HepG2 (cell line): Measurements from ENCODE around the gene GLIS1. TPM values are rescaled to one million over a fixed set of nuclear protein-coding genes. Genes with fewer than 3 reads are reported as not detected.

Source experiments
- ATAC-seq: fragments of 200-7000 bp; cut with Tn5 transposase; 3 replicates; pipeline ENCODE4 v1.9.1; 2020; ENCODE audit warnings: mild to moderate bottlenecking, moderate library complexity
- BruUV-seq: library from RNA; stranded (reverse); fragments of 400-500 nt; replicated peaks from 2 replicates; lab custom pipeline; 2021; lab: Mats Ljungman, UMichigan
- CTCF ChIA-PET: fragments of 300-600 bp; formaldehyde crosslinking; extraction: SDS; loops from one replicate; lab custom pipeline; 2021; ENCODE audit warnings: low total read pairs, inconsistent platforms, low intra/inter-chr PET ratio; lab: Yijun Ruan, JAX
- POLR2A ChIA-PET: fragments of 350-600 bp; sonication (Branson Sonifier 250); formaldehyde crosslinking; loops from one replicate; lab custom pipeline; 2020; ENCODE audit warnings: antibody characterized with exemption, inconsistent platforms; lab: Yijun Ruan, JAX
- DNase-seq: peaks from one replicate; pipeline ENCODE4 v3.0.0-alpha.2; 2015; ENCODE audit warnings: low spot score
- FAIRE-seq: peaks from 3 replicates; lab custom pipeline; 2011; peaks lifted over from hg19 to GRCh38; lab: Jason Lieb, UNC
- H2AFZ ChIP-seq: one replicate; pipeline ENCODE4 v1.6.1; 2011; ENCODE audit warnings: low read length, inconsistent platforms
- H3K27ac ChIP-seq: fragments of 300-600 bp; 3 replicates; pipeline ENCODE4 v1.8.0; 2011; ENCODE audit warnings: mixed run types, mild to moderate bottlenecking, mixed read lengths, low read length, inconsistent platforms; ENCODE audit not compliant: insufficient read depth; ENCODE audit errors: extremely low read length
- H3K27me3 ChIP-seq, 2 experiments: fragments of 200-600 bp in 1 of 2; 2 replicates in 1 of 2; 3 replicates in 1 of 2; pipeline versions ENCODE4 v1.6.0 to v1.8.0; 2011; ENCODE audit warnings: low read length in 2 of 2, mild to moderate bottlenecking in 2 of 2, moderate library complexity in 2 of 2, inconsistent platforms in 1 of 2; ENCODE audit not compliant: insufficient read depth in 2 of 2, control insufficient read depth in 1 of 2
- H3K36me3 ChIP-seq, 2 experiments: fragments of 200-600 bp in 1 of 2; replicated peaks in 1 of 2; 2 replicates in 1 of 2; 3 replicates in 1 of 2; pipeline versions ENCODE4 v1.5.1 to v1.8.0; 2011; ENCODE audit warnings: low read length in 2 of 2, inconsistent platforms in 1 of 2; ENCODE audit not compliant: insufficient read depth in 2 of 2, control insufficient read depth in 1 of 2
- H3K4me1 ChIP-seq: 2 replicates; pipeline ENCODE4 v1.5.1; 2012; ENCODE audit warnings: low read length, inconsistent platforms; ENCODE audit not compliant: insufficient read depth
- H3K4me2 ChIP-seq: 2 replicates; pipeline ENCODE4 v1.6.0; 2011; ENCODE audit warnings: low read depth, low read length, inconsistent platforms
- H3K4me3 ChIP-seq, 3 experiments: fragments of 200-600 bp in 1 of 3; sonication (generic), shearing (Covaris generic) in 1 of 3; replicated peaks in 1 of 3; 2 replicates each; pipeline ENCODE4 v1.5.1; 2011 to 2016; ENCODE audit warnings: low read length in 3 of 3, inconsistent platforms in 2 of 3, low read depth in 2 of 3, mild to moderate bottlenecking in 2 of 3, control low read depth in 1 of 3, mixed read lengths in 1 of 3; ENCODE audit not compliant: insufficient read depth in 1 of 3
- H3K79me2 ChIP-seq: one replicate; pipeline ENCODE4 v1.6.1; 2011; ENCODE audit warnings: low read length, inconsistent platforms; ENCODE audit not compliant: insufficient read depth
- H3K9ac ChIP-seq: 2 replicates; pipeline ENCODE4 v1.6.0; 2011; ENCODE audit warnings: mild to moderate bottlenecking, low read depth, low read length, inconsistent platforms; ENCODE audit not compliant: insufficient read depth
- H3K9me3 ChIP-seq: 2 replicates; pipeline ENCODE4 v1.5.1; 2012; ENCODE audit warnings: mild to moderate bottlenecking, low read length
- H4K20me1 ChIP-seq: 2 replicates; pipeline ENCODE4 v1.6.0; 2011; ENCODE audit warnings: inconsistent platforms, mild to moderate bottlenecking, low read length, moderate library complexity; ENCODE audit not compliant: insufficient read depth
- ATRX ChIP-seq: sonication (generic); formaldehyde crosslinking; IDR thresholded peaks from 2 replicates; pipeline ENCODE4 v1.4.0; 2020; ENCODE audit warnings: missing genetic modification reagents, borderline replicate concordance
- CBX2 ChIP-seq, 2 experiments: fragments of 200-600 bp in 1 of 2; sonication (generic); formaldehyde crosslinking in 1 of 2; IDR thresholded peaks; 2 replicates each; pipeline versions ENCODE4 v1.7.0 to v1.8.1; 2018 to 2022; ENCODE audit warnings: low read depth in 2 of 2, low read length in 1 of 2, mild to moderate bottlenecking in 1 of 2, missing genetic modification reagents in 1 of 2
- FOXC1 ChIP-seq: sonication (generic); formaldehyde crosslinking; IDR thresholded peaks from 2 replicates; pipeline ENCODE4 v1.8.0; 2022; ENCODE audit warnings: mild to moderate bottlenecking, missing genetic modification reagents, borderline replicate concordance
- FOXM1 ChIP-seq: sonication (generic); formaldehyde crosslinking; IDR thresholded peaks from 2 replicates; pipeline ENCODE4 v1.5.0; 2020; ENCODE audit warnings: missing genetic modification reagents
- NR3C1 ChIP-seq: sonication (generic); formaldehyde crosslinking; IDR thresholded peaks from 2 replicates; pipeline ENCODE4 v1.4.0; 2020; ENCODE audit warnings: missing genetic modification reagents
- TEAD3 ChIP-seq: optimal IDR thresholded peaks from 2 replicates; pipeline ENCODE3; 2016; ENCODE audit warnings: borderline replicate concordance
- ZNF629 ChIP-seq: sonication (generic); formaldehyde crosslinking; conservative IDR thresholded peaks from 2 replicates; pipeline ENCODE4 v1.5.0; 2020; ENCODE audit warnings: missing genetic modification reagents
- ZNF747 ChIP-seq: sonication (generic); formaldehyde crosslinking; IDR thresholded peaks from 2 replicates; pipeline ENCODE4 v1.8.1; 2023; ENCODE audit warnings: missing genetic modification reagents, mild to moderate bottlenecking, borderline replicate concordance
- WGBS: methylation state at CpG from one replicate; pipeline ENCODE4 v1.1.6; 2017; ENCODE audit warnings: low lambda C conversion rate; 5-methylcytosine and 5-hydroxymethylcytosine counted together
- in situ Hi-C: cut with HindIII; loops from 2 replicates; pipeline ENCODE4 v1.10.0; 2017; ENCODE audit warnings: low pct_unique_long_range_greater_than_20kb; ENCODE audit not compliant: extremely low pct_ligation_motif_present
- intact Hi-C: fragments of 100-400 bp; cut with micrococcal nuclease; formaldehyde crosslinking; loops from one replicate; pipeline ENCODE4 v1.10.0; 2022; ENCODE audit not compliant: unreplicated experiment
- polyA plus RNA-seq, 8 experiments: library from polyadenylated mRNA; depleted of rRNA in 3 of 8; stranded (reverse) in 7 of 8; unstranded in 1 of 8; fragments of >200 nt; fragmentation: Illumina TruSeq in 4 of 8; extraction: Trizol in 4 of 8; gene quantifications; 2 replicates each; pipeline versions ENCODE4 v1.2.1 to v1.2.3, GENCODE V29; 2011 to 2016; ENCODE audit warnings: low read depth in 4 of 8, missing spikeins in 1 of 8, mixed read lengths in 1 of 8; ENCODE audit not compliant: insufficient read depth in 1 of 8
- total RNA-seq, 5 experiments: library from RNA; depleted of rRNA; stranded (reverse); fragments of >200 nt; fragmentation: Illumina TruSeq; extraction: Trizol; gene quantifications; 2 replicates each; pipeline ENCODE4 v1.2.3, GENCODE V29; 2016; ENCODE audit warnings: low read depth in 1 of 5
- TF ChIP-seq, protein P1 (sequence below): sonication (generic); formaldehyde crosslinking; IDR thresholded peaks from 2 replicates; pipeline ENCODE4 v1.4.0; 2020; ENCODE audit warnings: missing genetic modification reagents

Gene GLIS1
- total and polyA plus RNA-seq, 2 of the 13 experiments (the other 11 are each of a cell fraction or from before 2014, with no cell fraction given): 0.03 TPM; not detected in 1

DNA sequence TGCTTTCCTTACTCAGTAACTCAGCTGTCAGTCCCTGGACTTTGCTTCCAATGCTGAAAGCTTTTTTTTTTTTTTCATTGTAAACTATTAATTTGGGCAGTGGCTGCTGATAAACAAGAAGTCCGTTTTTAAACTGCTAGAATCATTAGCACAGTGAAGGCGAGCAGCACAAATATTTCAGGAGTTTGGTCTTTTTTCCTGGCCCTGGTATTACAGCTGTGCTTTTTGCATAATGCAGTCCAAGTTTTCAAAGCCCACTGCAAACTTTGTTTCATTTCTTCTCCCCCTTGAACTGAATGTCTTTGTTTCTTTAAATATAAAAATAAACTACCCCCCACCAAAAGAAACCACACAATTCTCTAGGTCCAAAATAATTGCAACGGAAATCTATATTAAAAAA is 6.6 kb downstream of the GLIS1 start:
- in situ Hi-C loops: no loop called here
- ChIA-PET CTCF (no interaction called here), POLR2A (no interaction called here)
- no peak for ATAC-seq
- no TSS peak for BruUV-seq
- no peak overlapping the region for H3K4me2 ChIP-seq
- no peaks in the 10 kb centered on the region for H3K4me1 ChIP-seq
- H4K20me1 ChIP-seq: no peaks in the 10 kb centered on the region
- H2AFZ ChIP-seq: no peak overlapping the region
- H3K36me3 ChIP-seq: no peaks in the 10 kb centered on the region
- no peak for FAIRE-seq
- H3K27ac ChIP-seq: no peak overlapping the region
- TF ChIP-seq FOXC1: no peak
- TF ChIP-seq ZNF747 (CRISPR knock-in tag): no peak
- TF ChIP-seq CBX2 (IDR thresholded peaks at IDR 0.05; ENCODE audit: low read depth, low read length): 0 out of 2 replicates have a peak, but pooled peaks have one; percentile 37
- TF ChIP-seq CBX2 (CRISPR knock-in tag; IDR thresholded peaks at IDR 0.05; ENCODE audit: low read depth): no peak
- no peak for TF ChIP-seq ATRX (CRISPR knock-in tag)
- TF ChIP-seq TEAD3: no peak
- TF ChIP-seq FOXM1 (CRISPR knock-in tag): no peak
- TF ChIP-seq, protein P1, sequence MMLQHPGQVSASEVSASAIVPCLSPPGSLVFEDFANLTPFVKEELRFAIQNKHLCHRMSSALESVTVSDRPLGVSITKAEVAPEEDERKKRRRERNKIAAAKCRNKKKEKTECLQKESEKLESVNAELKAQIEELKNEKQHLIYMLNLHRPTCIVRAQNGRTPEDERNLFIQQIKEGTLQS (CRISPR knock-in tag): no peak
- H3K9ac ChIP-seq: no peak overlapping the region
- no peaks in the 10 kb centered on the region for H3K79me2 ChIP-seq
- H3K4me3 ChIP-seq: no peak overlapping the region
- no peaks in the 10 kb centered on the region for H3K9me3 ChIP-seq
- WGBS: 0% methylated on average over 3 of the region's 3 CpGs
- intact Hi-C loops: no loop called here
- peaks cover 1 to 86% of the 10 kb centered on the region in 2 experiments for H3K27me3 ChIP-seq
- DNase-seq: no peak

- 10% methylated on average over 8 of the region's 8 CpGs for WGBS
- in situ Hi-C loops (no loop called here), intact Hi-C loops (no loop called here)
- peaks cover 0 to 86% of the 10 kb centered on the region in 2 experiments; a peak in 4 of 5 replicates for H3K27me3 ChIP-seq
- no peaks in the 10 kb centered on the region for H3K36me3 ChIP-seq
- H3K4me2 ChIP-seq: no peak overlapping the region
- POLR2A ChIA-PET: no interaction called here
- TF ChIP-seq ZNF629 (CRISPR knock-in tag): peak; percentile 60
- TF ChIP-seq NR3C1 (CRISPR knock-in tag): no peak
- no peaks in the 10 kb centered on the region for H3K79me2 ChIP-seq
- no peaks in the 10 kb centered on the region for H3K4me1 ChIP-seq
- no peaks in the 10 kb centered on the region for H4K20me1 ChIP-seq
- no peak for ATAC-seq
- H3K27ac ChIP-seq: no peak overlapping the region
- CTCF ChIA-PET: no interaction called here
- no peak overlapping the region for H3K4me3 ChIP-seq
- no peak for FAIRE-seq
- H2AFZ ChIP-seq: no peak overlapping the region
- no peak for DNase-seq
- no peaks in the 10 kb centered on the region for H3K9me3 ChIP-seq
- H3K9ac ChIP-seq: no peak overlapping the region
- BruUV-seq: no TSS peak
These were observed 7.1 kb downstream of the GLIS1 start for GRCh38 chr1:53731779-53732305.
